Skin of body (tissue), 2 donors: ENCODE data around the gene KCNS1. TPM values are rescaled to one million over a fixed set of nuclear protein-coding genes. Genes with fewer than 3 reads are reported as not detected.
"Not testable (repeated sequence)": the region's sequence is repeated elsewhere in the genome, so short reads cannot be mapped to it uniquely, and the experiment has no call there.

Experiments
- DNase-seq: peaks from one replicate; lab custom pipeline; 2025; lab: John Stamatoyannopoulos, UW
- total RNA-seq: library from RNA; depleted of rRNA; stranded (reverse); fragments of >200 nt; gene quantifications from one replicate; pipeline ENCODE4 v1.2.3, GENCODE V29; 2014

The KCNS1 gene, protein sequence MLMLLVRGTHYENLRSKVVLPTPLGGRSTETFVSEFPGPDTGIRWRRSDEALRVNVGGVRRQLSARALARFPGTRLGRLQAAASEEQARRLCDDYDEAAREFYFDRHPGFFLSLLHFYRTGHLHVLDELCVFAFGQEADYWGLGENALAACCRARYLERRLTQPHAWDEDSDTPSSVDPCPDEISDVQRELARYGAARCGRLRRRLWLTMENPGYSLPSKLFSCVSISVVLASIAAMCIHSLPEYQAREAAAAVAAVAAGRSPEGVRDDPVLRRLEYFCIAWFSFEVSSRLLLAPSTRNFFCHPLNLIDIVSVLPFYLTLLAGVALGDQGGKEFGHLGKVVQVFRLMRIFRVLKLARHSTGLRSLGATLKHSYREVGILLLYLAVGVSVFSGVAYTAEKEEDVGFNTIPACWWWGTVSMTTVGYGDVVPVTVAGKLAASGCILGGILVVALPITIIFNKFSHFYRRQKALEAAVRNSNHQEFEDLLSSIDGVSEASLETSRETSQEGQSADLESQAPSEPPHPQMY
- 0.49 TPM for total RNA-seq

DNA sequence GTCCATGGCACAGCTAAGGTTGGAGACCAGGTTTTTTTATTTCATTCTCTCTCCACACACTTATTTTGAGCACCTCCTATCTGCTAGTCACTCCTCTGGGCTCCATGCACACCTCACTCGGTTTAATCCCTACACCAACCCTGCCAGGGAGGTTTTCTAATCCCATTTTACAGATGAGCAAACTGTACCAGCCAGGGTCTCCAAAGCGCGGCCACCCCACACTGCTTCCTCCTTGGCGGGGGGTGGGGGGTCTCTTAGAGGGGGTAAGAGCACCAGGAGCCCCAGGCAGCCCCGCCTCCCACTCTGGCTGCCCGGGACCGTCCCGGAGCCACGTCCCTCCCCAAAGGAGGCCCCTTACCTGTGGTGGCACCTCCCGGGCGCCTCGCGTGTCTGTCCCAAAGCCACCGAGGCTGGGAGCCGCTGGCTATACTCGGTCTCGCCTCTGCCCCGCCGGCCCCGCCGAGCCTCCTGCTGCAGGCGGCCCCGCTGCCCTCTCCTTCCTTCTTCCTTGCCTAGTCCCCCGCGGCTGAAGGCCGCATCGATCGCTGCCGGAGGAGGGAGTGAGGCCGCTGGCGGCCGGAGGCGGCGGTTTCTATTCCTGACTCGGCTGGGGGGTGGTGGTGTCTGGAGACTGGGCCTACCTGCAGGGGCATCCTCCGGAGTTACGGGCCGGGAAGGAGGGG, at the start of gene KCNS1:
TSS of gene KCNS1 (minus strand) at position 565 of the 683 bp plus-strand sequence. CDS start 1,891 bp downstream, outside the sequence.
- no peak for DNase-seq

DNA sequence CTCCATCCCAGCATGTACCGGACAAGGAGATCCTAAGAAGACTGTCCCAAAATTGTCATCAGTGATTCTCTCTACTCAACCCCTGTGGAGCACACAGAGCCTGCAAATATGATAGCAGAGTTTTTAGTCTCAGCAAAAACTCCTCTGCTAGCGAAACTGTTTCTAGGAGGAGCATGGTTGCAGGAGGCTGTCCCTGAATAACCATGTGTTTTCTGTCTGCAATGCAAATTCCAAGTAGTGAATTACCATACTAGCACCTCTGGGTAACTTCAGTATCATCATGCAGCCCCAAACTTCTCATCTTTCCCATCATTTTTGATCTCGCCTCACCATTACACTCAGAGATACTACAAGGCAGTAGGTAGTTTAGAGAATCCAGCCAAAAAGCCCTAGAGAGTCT, 48.1 kb upstream of the KCNS1 start:
- DNase-seq = no peak

DNA sequence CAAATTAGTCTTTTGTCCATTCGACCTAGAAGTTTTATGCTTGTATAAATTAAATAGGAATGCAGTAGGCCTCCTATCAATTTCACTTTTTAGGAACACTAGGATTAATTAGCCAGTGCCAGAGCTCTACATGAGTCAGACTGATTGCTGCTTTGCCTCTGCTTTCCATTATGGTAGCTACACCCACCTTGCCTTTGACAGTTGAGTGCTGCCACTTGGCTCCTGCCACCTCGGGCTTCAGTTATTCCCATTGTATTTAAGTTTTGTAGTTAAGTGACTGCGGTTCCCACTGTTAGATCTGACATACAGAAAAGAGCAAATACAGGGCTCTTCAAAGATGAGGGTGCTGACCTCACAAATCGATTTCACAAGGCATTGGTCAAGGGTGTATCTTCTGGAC, 39.9 kb upstream of the KCNS1 start:
- no peak for DNase-seq

DNA sequence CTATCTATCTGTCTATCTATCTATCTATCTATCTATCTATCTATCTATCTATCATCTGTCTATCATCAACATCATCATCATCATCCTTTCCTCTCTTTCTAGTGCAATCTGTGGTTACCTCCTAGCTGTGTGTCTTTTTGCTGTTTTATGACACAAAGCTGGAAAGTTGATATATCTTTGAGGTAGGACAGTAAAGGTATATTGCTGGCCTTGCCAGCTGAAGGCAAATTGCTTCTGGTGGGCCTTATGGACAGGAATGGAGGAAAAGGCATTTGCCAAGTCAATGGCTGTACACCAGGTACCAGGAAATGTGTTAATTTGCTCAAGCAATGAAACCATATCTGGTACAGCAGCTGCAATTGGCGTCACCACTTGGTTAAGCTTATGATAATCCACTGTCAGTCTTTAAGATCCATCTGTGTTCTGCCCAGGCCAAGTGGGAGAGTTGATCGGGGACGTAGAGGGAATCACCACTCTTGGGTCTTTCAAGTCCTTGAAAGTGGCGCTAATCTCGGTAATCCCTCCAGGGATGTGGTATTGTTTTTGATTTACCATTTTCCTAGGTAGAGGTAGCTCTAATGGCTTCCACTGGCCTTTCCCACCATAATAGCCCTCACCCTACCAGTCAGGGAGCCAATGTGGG, 38.9 kb upstream of the KCNS1 start:
- DNase-seq = not testable (repeated sequence)

DNA sequence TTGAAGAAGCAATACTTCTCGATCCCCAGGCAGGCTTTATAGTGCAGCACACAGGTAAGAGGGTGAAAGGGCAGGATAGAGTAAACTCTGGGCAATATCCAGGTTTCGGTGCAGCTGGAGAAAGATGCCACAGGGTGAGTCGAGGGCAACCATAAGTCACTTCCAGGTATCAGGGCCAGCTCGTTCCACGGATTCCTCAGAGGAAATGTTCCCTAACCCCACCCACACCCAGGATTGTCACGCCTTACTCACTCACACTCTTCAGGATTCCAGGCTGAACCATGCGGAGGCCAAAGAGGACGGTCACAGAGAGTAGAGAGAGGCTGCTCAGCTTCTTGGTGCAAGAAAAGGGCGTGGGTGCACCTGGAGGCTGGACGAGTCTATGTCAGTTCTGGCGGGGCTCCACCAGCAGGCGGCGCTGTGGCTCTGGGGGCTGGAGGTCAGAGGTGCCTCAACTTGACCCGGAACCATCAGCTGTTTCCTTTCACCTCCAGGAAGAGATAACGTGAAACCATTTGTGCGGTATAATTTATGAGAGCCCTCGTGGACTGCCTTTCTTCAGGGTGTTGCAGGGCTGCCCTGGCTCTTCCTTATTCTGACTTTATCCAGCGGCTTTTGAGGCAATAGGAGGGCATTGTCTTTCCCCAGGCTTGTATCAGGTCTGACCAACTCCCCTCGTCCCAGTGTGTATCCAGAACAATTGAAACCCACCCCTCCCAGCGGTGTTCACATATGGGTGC, 37.8 kb upstream of the KCNS1 start:
- DNase-seq = no peak

DNA sequence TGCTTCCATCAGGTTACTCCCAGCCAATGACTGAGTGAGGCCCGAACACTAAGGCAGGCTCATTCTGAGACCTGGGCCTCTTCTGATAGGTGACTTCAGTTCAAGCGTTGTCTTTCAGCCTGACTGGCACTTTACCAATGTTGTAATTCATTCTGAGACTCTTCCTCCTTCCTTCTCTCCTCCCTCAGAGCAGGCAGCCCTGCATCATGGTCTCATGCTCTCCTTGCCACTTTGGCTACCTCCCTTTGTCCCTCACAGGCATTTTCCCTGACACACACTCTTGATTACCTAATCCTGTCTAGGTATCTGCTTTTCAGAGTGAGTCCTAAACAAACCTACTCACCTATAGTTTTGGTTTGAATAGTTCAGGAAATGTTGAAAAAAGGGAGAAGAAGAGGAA, 36.0 kb upstream of the KCNS1 start:
- no peak for DNase-seq

DNA sequence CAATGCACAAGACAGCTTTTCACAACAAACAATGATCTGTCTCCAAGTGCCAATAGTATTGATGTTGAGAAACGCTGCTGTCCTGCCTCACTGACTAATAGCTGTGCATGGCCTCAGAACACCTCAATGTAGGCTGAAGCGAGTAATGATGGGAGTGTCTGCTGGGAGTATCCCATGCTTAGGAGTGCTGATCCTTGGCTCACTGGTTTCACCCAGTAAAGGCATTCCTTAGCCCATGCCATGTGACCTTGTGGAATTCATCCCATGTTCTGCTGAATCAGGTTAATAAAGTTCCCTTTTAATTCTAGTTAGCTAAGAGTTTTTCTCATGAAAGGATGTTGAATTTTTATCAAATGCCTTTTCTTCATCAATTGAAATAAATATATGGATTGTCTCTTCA, 27.2 kb upstream of the KCNS1 start:
- DNase-seq = no peak

DNA sequence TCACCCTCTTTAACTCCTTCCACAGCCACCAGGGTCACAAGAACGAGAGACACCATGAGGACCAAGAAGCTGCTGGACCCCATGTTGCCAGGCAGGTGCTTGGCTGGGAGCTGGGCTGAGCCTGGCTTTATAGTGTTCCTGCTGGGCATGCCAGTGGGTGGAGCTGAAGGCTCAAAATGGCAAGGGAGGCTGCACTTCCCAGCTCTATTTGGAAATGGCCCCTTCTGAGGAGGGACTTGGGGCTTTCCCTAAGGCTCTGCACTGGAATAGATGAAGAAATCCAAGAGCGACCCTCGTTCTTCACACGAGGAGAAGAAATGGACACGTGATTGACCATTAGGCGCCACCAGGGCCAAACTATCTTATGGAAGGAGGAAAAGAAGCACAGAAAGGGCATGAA, 23.4 kb upstream of the KCNS1 start, which contains the start of gene WFDC12:
TSS of gene WFDC12 (minus strand) at position 101 of the 400 bp plus-strand sequence. CDS start at position 83, 18 bp downstream.
- DNase-seq = no peak

DNA sequence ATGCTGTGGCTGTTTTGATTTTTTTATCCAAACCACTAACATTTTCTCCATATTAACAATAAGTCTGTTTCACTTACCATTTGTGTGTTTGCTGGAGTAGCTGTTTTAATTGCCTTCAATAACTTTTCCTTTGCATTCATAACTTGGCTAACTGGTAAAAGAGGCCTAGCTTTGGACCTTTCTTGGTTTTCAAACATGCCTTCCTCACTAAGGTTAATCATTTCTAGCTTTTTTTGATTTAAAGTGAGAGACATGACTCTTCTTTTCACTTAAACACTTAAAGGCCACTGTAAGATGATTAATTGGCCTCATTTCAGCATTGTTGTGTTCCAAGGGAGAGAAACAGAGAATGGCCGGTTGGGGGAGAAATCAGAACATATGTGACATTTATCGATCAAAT, 20.5 kb upstream of the KCNS1 start:
- DNase-seq = no peak

DNA sequence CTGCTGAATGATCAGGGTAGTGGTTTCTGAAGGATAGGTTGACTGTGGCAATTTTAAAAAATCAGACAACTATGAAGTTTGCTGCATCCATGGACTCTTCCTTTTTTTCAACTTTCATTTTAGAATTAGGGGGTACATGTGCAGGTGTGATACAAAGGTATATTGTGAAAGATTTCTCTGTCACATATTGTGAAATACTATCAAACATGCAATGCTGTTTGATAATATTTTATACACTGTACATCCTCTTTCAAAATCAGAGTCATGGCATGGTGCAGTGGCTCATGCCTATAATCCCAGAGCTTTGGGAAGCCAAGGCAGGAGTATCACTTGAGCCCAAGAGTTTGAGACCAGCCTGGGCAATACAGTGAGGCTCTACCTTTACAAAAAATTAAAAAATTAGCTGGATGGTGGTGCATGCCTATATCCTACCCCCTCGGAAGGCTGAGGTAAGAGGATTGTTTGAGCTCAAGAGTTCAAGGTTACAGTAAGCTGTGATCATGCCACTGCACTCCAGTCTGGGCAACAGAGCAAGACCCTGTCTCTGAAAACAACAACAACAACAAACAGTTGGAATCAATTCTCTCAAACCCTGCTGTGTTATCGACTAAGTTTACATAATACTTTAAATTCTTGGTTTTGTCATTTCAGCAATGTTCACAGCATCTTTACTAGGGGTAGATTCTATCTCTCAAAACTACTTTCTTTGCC, 18.8 kb upstream of the KCNS1 start:
- no peak for DNase-seq

DNA sequence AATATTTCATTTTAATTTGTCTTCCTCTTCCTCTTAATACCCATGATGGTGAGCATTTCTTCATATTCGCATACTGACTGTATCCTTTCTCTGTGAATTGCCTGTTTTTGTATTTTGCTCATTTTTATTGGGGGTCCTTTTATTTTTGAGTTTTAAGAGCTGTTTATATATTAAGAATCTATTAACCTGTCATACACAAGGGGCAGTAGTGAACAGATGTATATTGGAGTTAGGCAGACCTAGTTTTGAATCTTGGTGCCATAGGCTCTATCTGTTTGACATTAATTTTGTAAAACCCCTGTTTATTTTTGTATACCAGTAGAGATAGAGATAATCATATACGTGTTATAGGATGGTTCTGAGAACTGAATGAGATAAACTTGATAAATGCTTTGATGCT, 17.1 kb upstream of the KCNS1 start:
- no peak for DNase-seq

DNA sequence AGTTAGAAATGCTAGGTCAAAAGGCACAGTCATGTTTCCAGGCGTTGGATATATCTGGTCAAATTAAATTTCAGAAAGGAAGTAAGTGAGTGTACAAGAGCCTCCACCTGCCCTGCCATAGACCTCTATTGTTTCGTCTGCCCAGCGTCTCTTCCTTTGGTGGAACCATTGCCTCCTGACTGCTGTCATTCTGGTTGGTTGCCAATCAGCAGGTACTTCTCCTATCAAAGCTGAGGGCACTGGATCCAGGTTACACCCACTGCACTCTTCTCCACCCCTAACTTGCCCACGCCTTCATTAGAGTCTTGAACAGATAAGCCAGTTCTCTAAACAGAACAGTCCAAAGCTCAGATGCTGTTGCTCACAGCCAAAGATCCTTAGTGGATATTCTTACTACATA, 16.7 kb upstream of the KCNS1 start:
- no peak for DNase-seq

DNA sequence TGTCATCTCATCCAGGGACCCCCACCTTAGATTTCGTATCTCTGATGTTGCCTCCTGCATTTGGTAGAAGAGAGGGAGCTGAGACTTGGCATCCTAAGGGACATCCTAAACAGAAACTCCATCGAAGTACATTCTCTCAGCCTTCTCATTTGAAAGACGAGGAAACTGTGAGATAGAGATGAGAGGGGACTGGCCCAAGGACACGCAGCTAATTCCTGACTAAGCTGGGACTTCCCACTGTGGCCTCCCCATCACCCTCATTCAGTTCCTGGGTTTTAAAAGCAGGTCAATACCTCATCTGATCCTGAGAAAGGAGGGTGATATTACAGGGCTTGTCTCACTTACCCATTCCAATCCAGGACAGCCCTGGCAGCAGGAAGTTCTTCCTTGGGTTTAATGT, 14.9 kb upstream of the KCNS1 start:
- DNase-seq = no peak

DNA sequence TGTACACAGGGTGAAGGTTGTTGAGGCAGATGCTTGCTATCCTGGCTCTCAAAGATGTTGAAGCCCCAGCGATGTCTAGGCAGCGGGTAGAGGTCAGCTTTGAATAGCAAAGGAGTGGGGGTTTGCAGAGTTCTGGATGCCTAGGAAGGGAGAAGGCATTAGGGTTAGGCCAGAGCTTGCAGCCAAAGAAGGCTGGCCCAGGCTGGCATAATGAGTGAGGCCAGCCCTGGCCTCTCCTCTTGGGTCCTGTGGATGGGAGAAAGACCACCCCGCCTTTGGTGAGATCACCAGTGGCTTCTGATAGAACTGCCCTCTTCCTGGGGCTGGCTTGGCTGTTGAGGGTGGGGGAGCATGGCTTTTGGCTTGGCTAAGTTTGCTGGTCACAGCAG, 14.5 kb upstream of the KCNS1 start:
- DNase-seq = no peak

DNA sequence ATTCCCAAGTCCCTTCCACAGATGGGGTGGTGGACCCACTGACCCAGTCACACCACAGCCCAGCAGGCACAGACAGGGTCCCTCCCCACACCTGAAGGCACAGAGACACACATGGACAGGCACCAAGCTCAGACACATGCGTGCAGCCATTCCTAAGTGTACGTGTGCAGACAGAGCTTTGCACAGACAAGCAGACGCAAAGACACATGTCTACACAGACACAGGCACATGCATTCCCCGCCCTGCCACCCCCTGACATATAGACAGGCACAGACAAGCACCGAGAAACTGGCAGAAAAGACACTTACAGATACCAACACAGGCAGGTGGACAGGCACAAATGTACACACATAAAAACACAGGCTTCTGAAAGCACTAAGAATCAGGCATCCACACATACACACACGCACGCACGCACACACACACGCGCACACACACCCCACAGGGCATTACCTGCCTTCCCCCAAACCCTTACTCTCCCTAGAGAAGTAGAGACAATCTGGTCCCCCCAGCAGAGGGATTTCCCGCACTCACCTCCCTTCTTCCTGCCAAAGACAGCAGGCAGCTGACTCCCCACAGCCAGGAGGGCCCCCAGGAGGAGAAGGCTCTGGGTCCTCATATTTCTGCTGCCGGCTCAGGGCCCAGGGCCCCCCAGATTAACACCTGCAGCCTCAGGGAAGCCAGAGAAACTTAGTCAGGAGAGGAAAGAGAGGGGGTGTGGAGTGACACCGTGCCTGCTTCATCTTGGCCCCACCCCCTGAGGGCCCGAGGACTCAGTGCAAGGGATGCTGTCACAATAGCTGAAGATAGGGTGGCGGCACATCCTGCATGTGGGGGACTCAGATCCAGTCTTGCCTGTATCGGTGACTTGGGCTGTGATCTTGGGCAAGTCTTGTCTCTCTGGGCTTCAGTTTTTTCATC, 13.8 kb upstream of the KCNS1 start, which contains the start of gene WFDC5:
TSS of gene WFDC5 (minus strand) at position 710 of the 921 bp plus-strand sequence. CDS start at position 619, 91 bp downstream.
- DNase-seq = no peak

DNA sequence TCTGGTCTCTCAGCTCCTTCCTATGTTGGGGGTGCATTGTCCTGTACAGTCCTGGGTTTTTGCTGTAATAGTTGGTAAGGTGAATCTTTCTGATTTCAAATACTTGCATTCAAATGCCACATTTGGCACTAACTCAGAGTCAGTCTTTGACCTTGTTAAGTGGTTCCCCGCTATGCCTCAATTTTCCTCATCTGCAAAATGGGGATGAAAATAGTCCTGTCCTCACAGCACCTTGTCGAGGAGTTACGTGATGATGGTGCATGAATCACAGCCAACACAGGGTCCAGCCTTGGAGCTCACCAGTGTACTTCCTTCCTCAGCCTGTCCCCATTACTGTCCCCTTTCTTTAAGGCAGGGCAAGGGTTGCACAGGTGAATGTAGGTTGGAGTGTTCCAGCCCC, 12.9 kb upstream of the KCNS1 start:
- DNase-seq = no peak

DNA sequence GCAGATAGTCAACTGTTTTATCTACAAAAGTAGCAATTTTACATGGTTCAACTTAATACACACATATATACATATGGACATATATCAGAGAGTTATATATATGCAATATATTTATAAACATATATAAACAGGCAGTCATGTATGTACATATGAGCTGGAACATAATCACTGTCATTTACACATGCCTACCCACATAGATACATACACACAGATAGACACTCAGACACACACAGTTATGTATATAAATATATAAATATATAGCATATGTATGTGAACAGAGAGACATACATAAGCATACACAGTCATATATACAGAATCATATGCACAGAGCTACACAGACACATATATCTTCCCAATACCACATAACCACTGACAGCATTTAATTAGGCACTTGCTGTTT, 11.8 kb upstream of the KCNS1 start:
- DNase-seq = no peak

DNA sequence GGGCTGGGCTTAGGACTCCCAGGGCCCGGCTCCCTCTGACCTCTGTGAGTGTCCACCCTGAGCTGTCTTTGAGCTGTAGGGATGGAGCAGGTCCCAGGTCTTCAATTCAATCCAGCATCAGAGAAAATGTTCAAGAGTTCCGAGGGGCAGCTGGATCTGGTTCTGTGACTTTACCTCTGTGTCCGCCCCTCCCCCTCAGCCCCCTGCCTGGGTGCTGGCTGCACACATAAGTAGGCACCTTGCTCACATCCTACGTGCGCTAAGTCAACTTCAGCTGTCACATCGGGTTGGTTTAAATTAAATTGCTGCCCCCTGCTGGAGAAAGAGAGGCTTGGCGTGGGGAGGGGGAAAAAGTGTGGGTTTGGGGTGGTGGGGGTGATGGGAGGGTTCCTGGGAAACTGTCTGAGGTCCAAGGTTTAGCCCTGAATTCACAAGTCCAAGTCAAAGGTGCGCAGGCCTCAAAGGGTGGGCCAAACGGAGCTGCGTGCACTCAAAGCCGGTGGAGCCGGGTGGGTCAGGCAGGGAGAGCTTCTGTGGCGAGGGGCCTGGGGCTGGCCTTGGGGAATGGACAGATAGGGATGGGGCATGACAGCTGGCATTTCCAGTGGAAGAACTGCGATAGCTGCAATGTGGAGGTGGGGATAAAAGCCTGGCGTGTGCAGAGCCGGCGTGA, 11.0 kb upstream of the KCNS1 start:
- DNase-seq = no peak

DNA sequence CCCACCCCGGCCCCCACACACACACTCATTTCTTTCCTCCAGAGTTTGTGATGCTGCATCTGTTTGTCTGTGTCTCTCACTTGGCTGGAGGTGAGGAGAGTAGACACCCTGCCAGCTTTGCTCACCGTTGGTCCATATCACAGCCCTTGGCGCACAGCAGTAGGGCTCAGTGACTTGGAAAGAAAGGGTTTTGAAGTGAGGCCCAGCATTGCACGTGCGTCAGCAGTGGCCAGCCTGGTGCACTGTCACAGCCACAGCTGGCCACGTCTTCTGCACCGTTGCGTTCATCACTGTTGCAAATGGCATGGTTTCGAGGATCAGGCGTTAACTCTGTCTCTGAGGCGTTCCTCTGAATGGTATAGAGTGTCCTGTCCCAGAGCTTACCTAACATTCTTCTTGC, 10.4 kb upstream of the KCNS1 start:
- no peak for DNase-seq
